ENCODE measurements around the gene KMT2B.
A peak's percentile ranks its signal among the peaks of the same experiment; 100 is the strongest.

KMT2B gene

DNA sequence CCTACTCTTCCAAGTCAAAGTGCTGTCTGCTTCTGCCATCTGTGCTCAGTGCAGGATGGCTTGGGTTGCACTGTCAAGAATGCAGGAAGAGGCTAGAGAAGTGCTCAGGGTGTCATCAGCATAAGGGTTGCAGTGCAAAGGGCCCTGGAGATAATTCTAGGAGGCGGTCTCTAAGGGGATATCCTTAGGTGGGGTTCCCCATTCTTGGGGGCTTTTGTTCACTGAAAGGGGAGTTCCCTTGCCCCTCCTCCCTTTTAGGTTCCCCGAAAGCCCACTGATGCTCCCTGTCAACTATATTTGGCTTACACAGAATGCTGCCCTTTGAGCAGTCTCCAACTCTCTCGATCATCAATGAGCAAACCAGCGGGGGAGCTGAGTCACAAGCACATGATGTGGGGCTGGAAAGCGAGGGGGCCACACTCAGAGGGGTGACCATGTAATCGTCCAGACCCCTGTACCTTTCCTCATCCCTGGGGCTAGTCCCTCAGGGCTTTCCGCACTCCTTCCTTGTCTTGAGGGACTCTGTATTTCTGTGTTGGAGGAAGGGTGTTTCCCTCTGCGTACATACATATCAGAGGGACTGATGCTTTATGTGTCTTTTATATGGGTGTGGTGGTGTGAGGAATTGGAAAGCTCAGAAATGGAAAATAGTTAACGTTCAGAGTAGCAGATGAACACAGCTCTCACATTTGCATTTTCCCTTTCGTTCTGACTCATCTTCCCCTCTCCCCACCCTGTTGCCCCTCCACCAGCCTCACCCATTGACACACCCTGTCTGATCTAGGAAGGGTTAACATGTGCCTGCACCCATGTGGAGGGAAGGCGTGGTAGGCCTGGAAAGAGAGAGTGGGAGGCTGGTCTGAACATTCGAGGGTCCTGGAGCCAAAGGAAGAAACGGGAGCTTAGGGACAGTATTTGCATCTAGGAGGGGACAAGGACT lies 6.7 kb upstream of the KMT2B start:
- in situ Hi-C loops (cut with HindIII; ENCODE audit: low pct_ligation_motif_present, low pct_unique_long_range_greater_than_20kb, low sequenced_read_pairs) = no loop called here
- no peak for DNase-seq

DNA sequence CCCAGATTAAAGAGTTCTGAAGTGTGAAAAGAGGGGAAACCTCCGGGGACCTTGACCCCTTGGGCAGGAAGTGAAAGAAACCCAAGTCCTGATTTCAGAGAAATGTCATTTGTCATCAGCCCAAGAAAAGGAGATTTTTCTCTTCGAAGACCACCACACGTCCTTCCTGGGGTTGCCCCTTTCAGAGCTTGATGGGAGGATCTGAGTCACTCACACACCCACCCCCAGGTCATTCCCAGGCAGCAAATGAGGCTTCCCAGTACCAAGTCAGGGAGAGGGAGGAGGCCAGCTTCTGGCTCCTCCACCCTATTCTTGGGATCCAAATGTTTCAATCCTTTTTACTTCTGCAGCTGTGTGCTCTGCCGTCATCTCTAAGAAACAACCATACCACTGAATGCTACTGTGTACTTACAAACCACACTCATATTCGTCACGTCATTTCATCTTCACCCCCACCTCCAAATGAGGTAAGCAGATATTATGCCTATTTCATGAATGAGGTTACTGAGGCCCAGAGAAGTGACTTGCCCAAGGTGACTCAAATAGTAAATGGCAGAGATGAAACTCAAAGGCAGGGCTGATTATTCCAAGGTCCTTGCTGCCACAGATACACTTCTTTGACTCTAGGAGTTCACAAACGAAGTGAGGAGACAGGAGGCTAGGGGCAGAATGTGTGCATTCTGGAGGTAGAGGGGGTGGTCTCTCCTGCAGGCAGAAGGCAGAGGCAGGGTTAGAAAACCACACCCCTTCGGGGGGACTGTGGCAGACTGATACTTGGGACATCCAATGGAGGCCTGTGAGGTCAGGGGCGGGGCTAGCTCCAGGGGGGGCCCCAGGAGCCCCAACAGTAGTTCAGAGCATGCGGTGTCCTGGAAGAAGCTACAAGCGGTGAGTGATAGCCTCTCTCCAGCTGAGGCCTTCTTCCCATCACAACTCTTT lies 5.0 kb upstream of the KMT2B start:
- in situ Hi-C loops (cut with HindIII; ENCODE audit: low pct_ligation_motif_present, low pct_unique_long_range_greater_than_20kb, low sequenced_read_pairs) = no loop called here
- DNase-seq = no peak

DNA sequence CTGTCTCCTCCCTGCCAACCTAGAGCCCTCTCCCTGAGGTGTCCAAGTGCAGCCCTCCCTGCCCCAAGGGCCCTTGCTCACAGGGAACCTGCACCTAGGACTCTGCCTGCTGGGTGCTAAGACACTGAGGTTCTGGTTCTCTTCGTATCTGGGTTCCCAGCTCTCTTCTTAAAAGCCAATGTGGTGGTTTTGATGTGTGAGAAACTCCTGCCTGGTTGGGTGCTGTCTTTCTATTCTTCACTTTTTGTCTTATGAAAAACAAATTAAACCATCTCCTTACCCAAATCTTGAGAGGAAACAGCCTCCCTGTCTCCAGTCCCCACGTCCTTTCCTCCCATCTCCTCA lies 4.3 kb upstream of the KMT2B start:
- in situ Hi-C loops (cut with HindIII; ENCODE audit: low pct_ligation_motif_present, low pct_unique_long_range_greater_than_20kb, low sequenced_read_pairs) = no loop called here
- DNase-seq = no peak

DNA sequence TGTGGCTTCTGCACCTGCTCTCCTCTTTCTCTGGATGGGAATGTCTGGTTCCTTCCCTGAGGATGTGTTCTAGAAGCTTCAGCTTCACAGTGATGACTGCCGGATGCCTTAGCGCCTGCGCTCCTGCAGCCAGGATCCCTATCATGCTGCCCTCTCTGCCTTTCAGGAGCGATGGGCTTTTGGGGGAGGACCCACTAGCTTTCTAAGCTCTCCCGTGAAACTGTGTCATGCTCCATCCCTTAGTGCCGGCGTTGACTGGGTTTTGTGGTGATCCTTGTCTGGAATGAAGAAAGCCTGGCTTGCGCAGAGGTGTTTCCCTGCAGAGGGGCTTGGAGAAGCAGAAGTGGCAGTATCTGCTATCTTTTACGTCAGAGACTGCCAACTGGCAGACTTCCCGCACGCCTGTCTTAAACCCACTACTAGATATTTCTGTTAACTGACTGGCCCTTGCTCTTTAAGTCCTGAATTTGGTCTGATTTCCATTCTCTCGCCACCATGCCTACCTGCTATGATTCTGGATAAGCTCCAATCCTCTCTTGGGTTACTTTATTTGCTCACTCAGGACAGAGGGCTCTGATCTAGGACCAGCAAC lies 3.8 kb upstream of the KMT2B start:
- DNase-seq = no peak
- in situ Hi-C loops (cut with HindIII; ENCODE audit: low pct_ligation_motif_present, low pct_unique_long_range_greater_than_20kb, low sequenced_read_pairs) = no loop called here

DNA sequence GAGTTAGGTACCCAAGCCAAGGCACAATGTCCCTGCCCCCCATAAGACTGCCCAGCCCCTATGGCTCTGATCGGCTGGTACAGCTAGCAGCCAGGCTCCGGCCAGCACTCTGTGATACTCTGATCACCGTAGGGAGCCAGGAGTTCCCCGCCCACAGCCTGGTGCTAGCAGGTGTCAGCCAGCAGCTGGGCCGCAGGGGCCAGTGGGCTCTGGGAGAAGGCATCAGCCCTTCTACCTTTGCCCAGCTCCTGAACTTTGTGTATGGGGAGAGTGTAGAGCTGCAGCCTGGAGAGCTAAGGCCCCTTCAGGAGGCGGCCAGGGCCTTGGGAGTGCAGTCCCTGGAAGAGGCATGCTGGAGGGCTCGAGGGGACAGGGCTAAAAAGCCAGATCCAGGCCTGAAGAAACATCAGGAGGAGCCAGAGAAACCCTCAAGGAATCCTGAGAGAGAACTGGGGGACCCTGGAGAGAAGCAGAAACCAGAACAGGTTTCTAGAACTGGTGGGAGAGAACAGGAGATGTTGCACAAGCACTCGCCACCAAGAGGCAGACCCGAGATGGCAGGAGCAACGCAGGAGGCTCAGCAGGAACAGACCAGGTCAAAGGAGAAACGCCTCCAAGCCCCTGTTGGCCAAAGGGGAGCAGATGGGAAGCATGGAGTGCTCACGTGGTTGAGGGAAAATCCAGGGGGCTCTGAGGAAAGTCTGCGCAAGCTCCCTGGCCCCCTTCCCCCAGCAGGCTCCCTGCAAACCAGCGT lies 3.0 kb upstream of the KMT2B start:
- in situ Hi-C loops (cut with HindIII; ENCODE audit: low pct_ligation_motif_present, low pct_unique_long_range_greater_than_20kb, low sequenced_read_pairs) = no loop called here
- no peak for DNase-seq

DNA sequence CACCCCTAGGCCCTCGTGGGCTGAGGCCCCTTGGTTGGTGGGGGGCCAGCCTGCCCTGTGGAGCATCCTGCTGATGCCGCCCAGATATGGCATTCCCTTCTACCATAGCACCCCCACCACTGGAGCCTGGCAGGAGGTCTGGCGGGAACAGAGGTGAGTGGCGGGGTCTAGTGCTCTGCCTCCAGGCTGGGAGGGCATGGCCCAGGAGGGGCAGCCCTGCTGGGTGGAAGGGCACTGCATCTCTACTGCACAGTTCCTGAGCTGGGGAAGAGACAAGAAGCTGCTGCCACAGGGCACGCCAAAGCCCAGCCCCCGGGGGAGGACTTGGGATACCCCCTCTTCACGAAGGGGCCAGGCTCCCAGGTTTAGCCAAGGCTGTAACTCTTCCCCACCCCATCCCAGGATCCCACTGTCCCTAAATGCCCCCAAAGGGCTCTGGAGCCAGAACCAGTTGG lies 2.4 kb upstream of the KMT2B start:
- in situ Hi-C loops (cut with HindIII; ENCODE audit: low pct_ligation_motif_present, low pct_unique_long_range_greater_than_20kb, low sequenced_read_pairs) = no loop called here
- DNase-seq = no peak

DNA sequence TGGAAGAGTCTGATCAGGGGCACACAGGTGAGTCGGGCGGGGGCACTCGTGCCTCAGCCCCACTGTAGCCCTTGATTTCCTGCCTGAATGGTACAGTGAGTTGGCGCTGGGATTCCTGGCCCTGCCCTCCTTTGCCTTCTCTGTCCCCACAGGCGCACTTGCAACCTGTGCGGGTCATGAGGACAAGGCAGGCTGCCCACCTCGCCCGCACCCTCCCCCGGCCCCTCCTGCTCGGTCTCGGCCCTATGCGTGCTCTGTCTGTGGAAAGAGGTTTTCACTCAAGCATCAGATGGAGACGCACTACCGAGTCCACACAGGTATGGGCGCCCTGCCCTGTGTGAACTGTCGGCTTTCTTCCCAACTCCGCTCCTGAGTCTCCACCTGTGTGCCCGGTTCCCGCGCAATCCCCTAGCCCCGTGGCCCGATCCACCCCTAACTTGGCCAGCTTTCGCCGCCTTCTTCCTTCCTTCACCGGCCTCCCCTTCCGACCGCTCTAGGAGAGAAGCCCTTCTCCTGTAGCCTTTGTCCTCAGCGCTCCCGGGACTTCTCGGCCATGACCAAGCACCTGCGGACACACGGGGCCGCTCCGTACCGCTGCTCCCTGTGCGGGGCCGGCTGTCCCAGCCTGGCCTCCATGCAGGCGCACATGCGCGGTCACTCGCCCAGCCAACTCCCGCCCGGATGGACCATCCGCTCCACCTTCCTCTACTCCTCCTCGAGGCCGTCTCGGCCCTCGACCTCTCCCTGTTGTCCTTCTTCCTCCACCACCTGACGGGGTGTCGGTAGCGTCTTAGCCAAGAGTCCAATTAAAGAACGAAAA lies 1.6 kb upstream of the KMT2B start:
- no peak for DNase-seq
- in situ Hi-C loops (cut with HindIII; ENCODE audit: low pct_ligation_motif_present, low pct_unique_long_range_greater_than_20kb, low sequenced_read_pairs) = no loop called here

DNA sequence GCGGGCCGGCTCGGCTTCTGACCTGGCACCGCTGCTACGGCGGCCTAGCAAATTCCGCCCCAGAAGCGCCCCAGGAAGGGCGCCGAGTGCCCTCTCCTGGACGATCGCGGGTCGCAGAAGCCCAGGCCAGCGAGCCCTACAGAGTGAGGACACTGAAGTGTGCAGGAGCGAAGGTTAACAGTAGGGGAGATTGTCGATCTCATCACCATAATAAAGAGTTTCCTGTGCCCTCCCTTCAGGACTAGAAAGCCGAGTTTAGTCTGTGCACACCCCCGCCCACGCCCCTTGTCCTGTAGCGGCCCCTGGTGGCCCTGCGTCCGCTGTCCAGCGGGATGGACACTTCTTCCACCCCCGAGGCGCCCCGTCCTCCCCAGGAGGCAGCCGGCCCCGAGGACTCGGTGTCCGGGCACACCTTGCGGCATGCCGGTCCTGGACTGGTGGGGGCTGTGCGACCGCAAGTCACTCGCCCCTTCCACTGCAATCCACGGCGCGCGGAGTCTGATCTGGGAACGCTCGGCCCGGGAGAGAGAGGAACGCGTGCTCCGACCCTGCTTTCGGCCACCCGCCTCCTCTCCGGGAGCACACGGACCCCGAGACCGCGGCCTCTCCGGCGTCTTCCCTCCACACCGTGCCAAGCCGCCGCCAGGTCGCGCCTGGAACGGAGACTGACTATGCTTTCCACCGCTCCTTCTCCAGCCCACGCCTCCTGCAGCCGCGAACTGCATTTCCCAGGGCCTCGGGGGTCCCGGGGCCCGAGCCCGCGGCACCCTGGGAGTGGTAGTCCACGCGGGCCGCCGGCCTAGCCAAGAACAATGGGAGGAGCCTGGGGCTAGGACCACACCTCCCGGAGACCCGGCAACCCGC lies 770 bp upstream of the KMT2B start:
- peak; percentile 83 for DNase-seq
- in situ Hi-C loops (cut with HindIII; ENCODE audit: low pct_ligation_motif_present, low pct_unique_long_range_greater_than_20kb, low sequenced_read_pairs) = no loop called here

DNA sequence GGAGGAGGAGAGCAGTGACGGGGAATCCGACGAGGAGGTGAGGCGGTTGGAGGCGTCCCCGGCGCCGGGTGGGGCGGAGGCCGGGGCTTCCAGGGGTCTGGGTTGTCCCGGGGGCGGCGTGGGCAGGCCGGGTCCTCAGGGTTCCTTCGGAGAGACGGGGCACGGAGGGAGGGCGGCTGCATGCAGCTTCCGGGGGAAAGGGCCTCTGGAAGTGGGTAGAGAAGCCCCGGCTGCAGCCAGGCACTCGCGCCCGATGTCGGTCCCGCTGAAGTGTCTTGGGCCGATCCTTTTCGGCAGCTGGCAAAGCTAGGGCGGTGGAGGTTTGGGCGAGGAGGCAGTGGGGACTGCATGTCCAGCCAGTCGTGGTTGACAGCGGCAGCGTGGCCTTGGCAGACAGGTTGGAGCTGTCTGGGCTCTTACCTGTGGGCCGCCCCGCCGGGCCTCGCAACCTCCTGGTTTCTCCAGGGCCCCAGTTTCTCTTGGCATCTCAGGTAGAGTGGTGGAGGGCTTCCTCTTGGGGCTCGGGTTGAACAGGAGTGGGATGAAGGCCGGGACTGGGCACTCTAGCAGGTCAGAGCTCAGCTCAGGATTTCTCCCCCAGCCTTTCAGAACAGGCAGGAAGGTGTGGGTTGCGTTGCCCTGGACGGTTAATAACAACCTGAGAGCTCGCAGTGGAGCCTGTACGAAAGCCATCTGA lies 690 bp downstream of the KMT2B start:
- peak; percentile 10 for DNase-seq
- in situ Hi-C loops (cut with HindIII; ENCODE audit: low pct_ligation_motif_present, low pct_unique_long_range_greater_than_20kb, low sequenced_read_pairs) = no loop called here

DNA sequence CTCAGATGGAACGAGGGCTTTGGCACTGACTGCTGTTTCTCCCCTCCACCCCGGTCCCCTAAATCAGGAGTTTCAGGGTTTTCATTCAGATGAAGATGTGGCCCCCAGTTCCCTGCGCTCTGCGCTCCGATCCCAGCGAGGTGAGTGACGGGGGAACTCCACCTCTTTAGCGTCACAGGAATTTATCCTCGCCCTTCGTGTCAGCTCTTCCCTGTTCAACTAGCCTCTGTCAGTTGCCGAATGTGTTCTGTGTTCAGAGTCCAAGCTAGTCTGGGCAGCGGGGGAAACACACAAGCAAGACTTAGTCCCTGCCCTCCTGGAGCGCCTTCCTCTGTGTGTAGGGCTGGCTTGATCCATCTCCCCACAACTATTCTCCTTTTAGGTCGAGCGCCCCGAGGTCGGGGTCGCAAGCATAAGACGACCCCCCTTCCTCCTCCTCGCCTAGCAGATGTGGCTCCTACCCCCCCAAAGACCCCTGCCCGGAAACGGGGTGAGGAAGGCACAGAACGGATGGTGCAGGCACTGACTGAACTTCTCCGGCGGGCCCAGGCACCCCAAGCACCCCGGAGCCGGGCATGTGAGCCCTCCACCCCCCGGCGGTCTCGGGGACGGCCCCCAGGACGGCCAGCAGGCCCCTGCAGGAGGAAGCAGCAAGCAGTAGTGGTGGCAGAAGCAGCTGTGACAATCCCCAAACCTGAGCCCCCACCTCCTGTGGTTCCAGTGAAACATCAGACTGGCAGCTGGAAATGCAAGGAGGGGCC lies 1.8 kb downstream of the KMT2B start:
- no peak for DNase-seq
- in situ Hi-C loops (cut with HindIII; ENCODE audit: low pct_ligation_motif_present, low pct_unique_long_range_greater_than_20kb, low sequenced_read_pairs) = no loop called here

DNA sequence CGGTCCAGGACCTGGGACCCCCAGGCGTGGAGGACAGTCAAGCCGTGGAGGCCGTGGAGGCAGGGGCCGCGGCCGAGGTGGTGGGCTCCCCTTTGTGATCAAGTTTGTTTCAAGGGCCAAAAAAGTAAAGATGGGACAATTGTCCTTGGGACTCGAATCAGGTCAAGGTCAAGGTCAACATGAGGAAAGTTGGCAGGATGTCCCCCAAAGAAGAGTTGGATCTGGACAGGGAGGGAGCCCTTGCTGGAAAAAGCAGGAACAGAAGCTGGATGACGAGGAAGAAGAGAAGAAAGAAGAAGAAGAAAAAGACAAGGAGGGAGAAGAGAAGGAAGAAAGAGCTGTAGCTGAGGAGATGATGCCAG lies 2.3 kb downstream of the KMT2B start:
- in situ Hi-C loops (cut with HindIII; ENCODE audit: low pct_ligation_motif_present, low pct_unique_long_range_greater_than_20kb, low sequenced_read_pairs) = no loop called here
- DNase-seq = no peak

DNA sequence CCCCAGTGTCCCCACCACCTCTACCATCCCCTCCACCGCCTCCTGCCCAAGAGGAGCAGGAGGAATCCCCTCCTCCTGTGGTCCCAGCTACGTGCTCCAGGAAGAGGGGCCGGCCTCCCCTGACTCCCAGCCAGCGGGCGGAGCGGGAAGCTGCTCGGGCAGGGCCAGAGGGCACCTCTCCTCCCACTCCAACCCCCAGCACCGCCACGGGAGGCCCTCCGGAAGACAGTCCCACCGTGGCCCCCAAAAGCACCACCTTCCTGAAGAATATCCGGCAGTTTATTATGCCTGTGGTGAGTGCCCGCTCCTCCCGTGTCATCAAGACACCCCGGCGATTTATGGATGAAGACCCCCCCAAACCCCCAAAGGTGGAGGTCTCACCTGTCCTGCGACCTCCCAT lies 2.8 kb downstream of the KMT2B start:
- DNase-seq = no peak
- in situ Hi-C loops (cut with HindIII; ENCODE audit: low pct_ligation_motif_present, low pct_unique_long_range_greater_than_20kb, low sequenced_read_pairs) = no loop called here

DNA sequence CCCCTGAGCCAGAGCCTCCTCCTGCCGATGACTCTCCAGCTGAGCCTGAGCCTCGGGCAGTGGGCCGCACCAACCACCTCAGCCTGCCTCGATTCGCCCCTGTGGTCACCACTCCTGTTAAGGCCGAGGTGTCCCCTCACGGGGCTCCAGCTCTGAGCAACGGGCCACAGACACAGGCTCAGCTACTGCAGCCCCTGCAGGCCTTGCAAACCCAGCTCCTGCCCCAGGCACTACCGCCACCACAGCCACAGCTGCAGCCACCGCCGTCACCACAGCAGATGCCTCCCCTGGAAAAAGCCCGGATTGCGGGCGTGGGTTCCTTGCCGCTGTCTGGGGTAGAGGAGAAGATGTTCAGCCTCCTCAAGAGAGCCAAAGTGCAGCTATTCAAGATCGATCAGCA lies 3.6 kb downstream of the KMT2B start:
- in situ Hi-C loops (cut with HindIII; ENCODE audit: low pct_ligation_motif_present, low pct_unique_long_range_greater_than_20kb, low sequenced_read_pairs) = no loop called here
- DNase-seq = no peak

DNA sequence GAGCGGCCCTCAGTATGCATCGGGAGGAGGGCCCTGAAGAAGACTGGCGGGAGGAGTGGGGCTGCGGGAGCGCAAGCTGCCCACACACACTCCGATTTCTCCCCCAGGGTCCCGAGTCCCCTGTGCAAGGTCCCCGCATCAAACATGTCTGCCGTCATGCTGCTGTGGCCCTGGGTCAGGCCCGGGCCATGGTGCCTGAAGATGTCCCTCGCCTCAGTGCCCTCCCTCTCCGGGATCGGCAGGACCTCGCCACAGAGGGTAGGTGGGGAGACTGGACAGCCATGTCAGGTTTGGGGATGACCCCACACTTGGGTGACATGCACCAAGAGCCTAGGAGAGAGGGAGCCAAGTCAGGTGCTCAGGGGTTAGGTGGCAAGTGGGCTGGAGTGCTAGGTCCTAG lies 4.7 kb downstream of the KMT2B start:
- in situ Hi-C loops (cut with HindIII; ENCODE audit: low pct_ligation_motif_present, low pct_unique_long_range_greater_than_20kb, low sequenced_read_pairs) = no loop called here

DNA sequence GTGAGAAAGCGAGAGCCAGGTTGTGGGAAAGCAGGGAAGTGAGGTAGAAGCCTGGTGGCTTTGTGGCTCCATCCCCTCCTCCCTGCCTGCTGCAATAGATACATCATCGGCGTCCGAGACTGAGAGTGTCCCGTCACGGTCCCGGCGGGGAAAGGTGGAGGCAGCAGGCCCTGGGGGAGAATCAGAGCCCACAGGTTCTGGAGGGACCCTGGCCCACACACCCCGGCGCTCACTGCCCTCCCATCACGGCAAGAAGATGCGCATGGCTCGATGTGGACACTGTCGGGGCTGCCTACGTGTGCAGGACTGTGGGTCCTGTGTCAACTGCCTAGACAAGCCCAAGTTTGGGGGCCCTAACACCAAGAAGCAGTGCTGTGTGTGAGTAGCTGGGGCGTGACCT lies 5.1 kb downstream of the KMT2B start:
- in situ Hi-C loops (cut with HindIII; ENCODE audit: low pct_ligation_motif_present, low pct_unique_long_range_greater_than_20kb, low sequenced_read_pairs) = no loop called here
- no peak for DNase-seq

More for the DNA sequence above, 4.7 kb downstream of the KMT2B start:
- no peak for DNase-seq

DNA sequence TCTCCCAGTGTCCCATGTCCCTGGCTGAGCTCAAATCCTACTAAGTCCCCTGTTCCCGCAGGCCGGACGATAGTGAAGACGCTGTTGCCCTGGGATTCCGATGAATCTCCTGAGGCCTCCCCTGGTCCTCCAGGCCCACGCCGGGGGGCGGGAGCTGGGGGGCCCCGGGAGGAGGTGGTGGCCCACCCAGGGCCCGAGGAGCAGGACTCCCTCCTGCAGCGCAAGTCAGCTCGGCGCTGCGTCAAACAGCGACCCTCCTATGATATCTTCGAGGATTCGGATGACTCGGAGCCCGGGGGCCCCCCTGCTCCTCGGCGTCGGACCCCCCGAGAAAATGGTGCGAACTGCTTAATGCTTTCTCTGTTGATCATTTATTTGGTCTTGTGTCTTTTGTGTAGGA lies 5.9 kb downstream of the KMT2B start:
- in situ Hi-C loops (cut with HindIII; ENCODE audit: low pct_ligation_motif_present, low pct_unique_long_range_greater_than_20kb, low sequenced_read_pairs) = no loop called here
- no peak for DNase-seq
